ENCODE measurements around the gene RUBCN. TPM values are rescaled to one million over a fixed set of nuclear protein-coding genes. Genes with fewer than 3 reads are reported as not detected.

RUBCN gene
- 30.2 and 31.7 TPM in 2 replicates for total RNA-seq
- long read RNA-seq, partial matches to known transcripts = 0 of 3 reads
- long read RNA-seq, other reads (novel, unspliced or antisense) = 3 of 3 reads

DNA sequence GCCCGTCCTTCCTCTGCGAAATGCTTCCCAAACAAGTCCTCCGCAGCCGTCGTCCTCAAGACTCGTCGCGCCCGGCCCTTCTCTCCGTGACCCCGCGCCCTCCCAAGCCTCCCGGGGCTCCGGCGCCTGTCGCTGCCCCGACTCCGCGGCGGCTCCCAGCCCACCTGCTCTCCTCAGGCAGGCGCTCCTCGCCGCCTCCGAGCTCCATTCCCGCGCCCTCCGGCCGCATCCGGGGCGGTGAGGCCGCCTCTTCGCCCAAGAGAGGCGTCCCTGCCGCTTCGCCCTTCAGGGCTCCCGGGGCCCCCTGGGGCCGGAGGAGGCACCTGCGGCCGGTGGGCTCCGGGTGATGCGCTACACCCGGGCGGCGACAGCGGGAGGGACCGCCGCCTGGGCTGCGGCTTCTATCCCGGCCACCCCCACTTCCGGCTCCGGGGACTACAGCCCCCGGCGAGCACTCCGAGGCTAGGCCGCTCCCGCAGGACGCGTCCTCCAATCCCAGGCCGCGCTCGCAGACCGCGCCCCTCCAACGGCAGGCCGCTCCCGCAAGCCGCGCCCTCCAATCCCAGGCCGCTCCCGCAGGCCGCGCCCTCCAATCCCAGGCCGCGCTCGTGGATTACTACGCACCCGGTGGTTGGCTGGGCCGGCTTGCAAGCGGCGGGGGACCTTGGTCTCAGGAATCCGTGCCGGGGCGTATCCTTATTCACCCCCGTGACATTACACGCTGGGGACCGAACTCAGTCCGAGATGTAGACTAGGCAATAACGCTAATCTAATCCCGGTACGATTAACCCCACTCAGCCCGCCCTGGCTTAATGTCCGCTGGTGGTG is at the start of gene RUBCN:
Gene RUBCN, minus strand, starts transcription at position 414 of the 828 bp plus-strand sequence. Its CDS starts 185 bp downstream, at position 229.
- Mint-ChIP-seq H3K4me1 (peaks cover 24% of the 10 kb centered on the region), H3K27ac (ENCODE audit: unreplicated experiment) (peak within 1 kb of the TSS; percentile 36), H3K36me3 (ENCODE audit: low read depth) (peaks cover 3% of the 10 kb centered on the region), H3K4me3 (peak within 1 kb of the TSS; percentile 93), H3K27me3 (ENCODE audit: low read depth) (no peaks in the 10 kb centered on the region), H3K9me3 (no peaks in the 10 kb centered on the region)
- peak; percentile 92 for DNase-seq (ENCODE audit: low read depth, low spot score)
- TF ChIP-seq, protein P1, sequence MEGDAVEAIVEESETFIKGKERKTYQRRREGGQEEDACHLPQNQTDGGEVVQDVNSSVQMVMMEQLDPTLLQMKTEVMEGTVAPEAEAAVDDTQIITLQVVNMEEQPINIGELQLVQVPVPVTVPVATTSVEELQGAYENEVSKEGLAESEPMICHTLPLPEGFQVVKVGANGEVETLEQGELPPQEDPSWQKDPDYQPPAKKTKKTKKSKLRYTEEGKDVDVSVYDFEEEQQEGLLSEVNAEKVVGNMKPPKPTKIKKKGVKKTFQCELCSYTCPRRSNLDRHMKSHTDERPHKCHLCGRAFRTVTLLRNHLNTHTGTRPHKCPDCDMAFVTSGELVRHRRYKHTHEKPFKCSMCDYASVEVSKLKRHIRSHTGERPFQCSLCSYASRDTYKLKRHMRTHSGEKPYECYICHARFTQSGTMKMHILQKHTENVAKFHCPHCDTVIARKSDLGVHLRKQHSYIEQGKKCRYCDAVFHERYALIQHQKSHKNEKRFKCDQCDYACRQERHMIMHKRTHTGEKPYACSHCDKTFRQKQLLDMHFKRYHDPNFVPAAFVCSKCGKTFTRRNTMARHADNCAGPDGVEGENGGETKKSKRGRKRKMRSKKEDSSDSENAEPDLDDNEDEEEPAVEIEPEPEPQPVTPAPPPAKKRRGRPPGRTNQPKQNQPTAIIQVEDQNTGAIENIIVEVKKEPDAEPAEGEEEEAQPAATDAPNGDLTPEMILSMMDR (conservative IDR thresholded peaks at IDR 0.05) = no peak

DNA sequence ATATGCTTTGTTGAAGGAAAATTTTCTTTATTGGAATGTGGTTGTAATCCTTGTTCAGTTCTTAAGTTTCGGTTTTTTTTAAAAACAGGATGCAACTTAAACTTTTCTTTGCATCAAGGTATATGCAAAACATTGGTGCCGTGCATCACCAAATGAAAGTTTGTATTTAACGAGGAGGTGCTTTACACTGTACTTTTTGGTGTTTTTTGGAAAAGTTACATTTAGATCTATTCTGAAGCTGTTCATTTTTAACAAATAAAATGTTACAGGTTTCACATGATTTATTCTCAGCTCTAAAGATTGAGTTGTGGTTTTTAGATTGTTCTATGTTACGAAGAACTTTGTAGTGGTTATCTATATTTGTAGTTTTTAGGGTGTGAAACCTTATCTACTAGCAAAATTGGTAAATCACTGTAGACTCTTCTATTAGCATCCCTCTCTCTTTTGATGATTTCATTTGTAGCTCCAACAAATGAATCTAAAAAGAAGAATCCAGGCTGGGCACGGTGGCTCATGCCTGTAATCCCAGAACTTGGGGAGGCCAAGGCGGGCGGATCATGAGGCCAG is 47.4 kb upstream of the RUBCN start:
- H3K9me3 Mint-ChIP-seq = no peaks in the 10 kb centered on the region
- H3K4me3 Mint-ChIP-seq = no peak overlapping the region
- no peak for DNase-seq (ENCODE audit: low read depth, low spot score)
- TF ChIP-seq, protein P1 (conservative IDR thresholded peaks at IDR 0.05) = no peak
- no peaks in the 10 kb centered on the region for H3K27me3 Mint-ChIP-seq (ENCODE audit: low read depth)
- peaks cover 9% of the 10 kb centered on the region for H3K4me1 Mint-ChIP-seq
- H3K27ac Mint-ChIP-seq (ENCODE audit: unreplicated experiment) = peak overlapping the region; percentile 35
- peaks cover 11% of the 10 kb centered on the region for H3K36me3 Mint-ChIP-seq (ENCODE audit: low read depth)

DNA sequence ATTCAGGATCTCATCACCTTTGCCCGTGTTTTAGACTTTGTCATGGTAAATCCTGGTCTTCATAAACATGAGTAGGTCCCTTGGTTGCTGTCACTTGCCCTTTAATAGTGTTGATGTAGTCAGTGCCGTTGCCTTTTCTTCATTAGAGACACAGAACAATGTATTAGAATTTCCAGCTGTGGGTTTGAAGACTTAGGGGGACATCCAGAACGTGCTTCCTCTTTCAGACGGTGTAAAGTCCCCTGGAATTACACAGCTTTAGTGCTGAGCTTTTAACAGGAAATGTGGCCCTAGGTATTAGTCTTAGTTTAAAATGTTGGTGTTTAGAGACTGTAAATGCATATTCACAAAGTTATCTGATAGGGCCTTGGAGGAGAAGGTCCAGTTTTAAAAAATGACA is 45.5 kb upstream of the RUBCN start:
- TF ChIP-seq, protein P1 (conservative IDR thresholded peaks at IDR 0.05) = no peak
- H3K9me3 Mint-ChIP-seq = no peaks in the 10 kb centered on the region

DNA sequence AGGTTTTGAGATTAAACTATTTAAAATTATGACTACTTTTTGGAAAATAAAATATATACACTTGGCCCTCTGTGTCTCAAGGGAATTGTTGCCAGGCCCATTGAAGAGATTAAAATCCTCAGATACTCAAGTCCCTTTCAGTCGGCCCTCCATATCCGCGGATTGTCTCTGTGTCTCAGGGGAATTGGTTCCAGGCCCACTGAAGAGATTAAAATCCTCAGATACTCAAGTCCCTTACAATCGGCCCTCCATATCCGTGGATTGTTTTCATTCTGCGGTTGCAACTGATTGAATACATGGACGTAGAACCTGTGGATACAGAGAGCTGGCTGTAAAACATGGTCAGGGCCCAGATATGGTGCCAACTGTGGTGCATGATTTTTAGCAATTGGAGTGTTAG is 38.6 kb upstream of the RUBCN start:
- peak overlapping the region; percentile 30 for H3K27ac Mint-ChIP-seq (ENCODE audit: unreplicated experiment)
- no peaks in the 10 kb centered on the region for H3K4me1 Mint-ChIP-seq
- no peak for DNase-seq (ENCODE audit: low read depth, low spot score)
- TF ChIP-seq, protein P1 (conservative IDR thresholded peaks at IDR 0.05) = no peak
- H3K4me3 Mint-ChIP-seq = no peak overlapping the region
- H3K27me3 Mint-ChIP-seq (ENCODE audit: low read depth) = no peaks in the 10 kb centered on the region
- H3K9me3 Mint-ChIP-seq = no peaks in the 10 kb centered on the region
- H3K36me3 Mint-ChIP-seq (ENCODE audit: low read depth) = peaks cover 15% of the 10 kb centered on the region

More for the DNA sequence above, 45.5 kb upstream of the RUBCN start:
- no peak overlapping the region for H3K4me3 Mint-ChIP-seq
- H3K27me3 Mint-ChIP-seq (ENCODE audit: low read depth) = no peaks in the 10 kb centered on the region
- DNase-seq (ENCODE audit: low read depth, low spot score) = no peak
- H3K4me1 Mint-ChIP-seq = peaks cover 9% of the 10 kb centered on the region
- H3K27ac Mint-ChIP-seq (ENCODE audit: unreplicated experiment) = peak overlapping the region; percentile 6
- peaks cover 17% of the 10 kb centered on the region for H3K36me3 Mint-ChIP-seq (ENCODE audit: low read depth)

DNA sequence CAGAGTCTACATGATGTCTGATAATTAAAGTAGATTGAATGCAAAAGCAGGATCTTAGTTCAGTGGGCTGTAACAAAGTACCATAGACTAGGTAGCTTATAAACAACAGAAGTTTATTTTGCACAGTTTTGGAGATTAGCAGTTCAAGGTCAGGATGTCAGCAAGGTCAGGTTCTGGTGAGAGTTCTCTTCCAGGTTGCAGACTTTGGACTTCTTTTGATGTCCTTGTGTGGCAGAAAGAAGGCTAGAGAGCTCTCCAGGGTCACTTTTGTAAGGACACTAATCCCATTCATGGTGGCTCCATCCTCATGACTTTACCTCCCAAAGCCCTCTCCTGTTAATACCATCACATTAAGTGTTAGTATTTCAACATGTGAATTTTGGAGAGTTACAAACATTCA is 25.1 kb upstream of the RUBCN start:
- TF ChIP-seq, protein P1 (conservative IDR thresholded peaks at IDR 0.05) = no peak
- DNase-seq (ENCODE audit: low read depth, low spot score) = no peak
- no peaks in the 10 kb centered on the region for H3K9me3 Mint-ChIP-seq
- peaks cover 7% of the 10 kb centered on the region for H3K36me3 Mint-ChIP-seq (ENCODE audit: low read depth)
- no peak overlapping the region for H3K4me3 Mint-ChIP-seq
- H3K4me1 Mint-ChIP-seq = no peaks in the 10 kb centered on the region
- no peak overlapping the region for H3K27ac Mint-ChIP-seq (ENCODE audit: unreplicated experiment)
- no peaks in the 10 kb centered on the region for H3K27me3 Mint-ChIP-seq (ENCODE audit: low read depth)
